Coronary artery (tissue), 2 donors: Measurements from ENCODE around the gene PSMG3.
A peak's percentile ranks its signal among the peaks of the same experiment; 100 is the strongest.

Experiments used
- DNase-seq: peaks from one replicate; pipeline ENCODE4 v3.0.0-alpha.2; 2017; ENCODE audit warnings: low spot score
- H3K27ac ChIP-seq, 2 donors: fragments of 200-600 bp; sonication (generic); one replicate each; pipeline ENCODE4 v1.5.1; 2016 to 2019
- H3K4me3 ChIP-seq: fragments of 200-600 bp; sonication (generic); 2 replicates; pipeline ENCODE4 v1.5.1; 2016; ENCODE audit warnings: mild to moderate bottlenecking, moderate library complexity
- CTCF ChIP-seq: fragments of 200-600 bp; sonication (generic); IDR thresholded peaks from one replicate; pipeline ENCODE4 v1.5.1; 2019; ENCODE audit warnings: antibody characterized with exemption

PSMG3 gene

DNA sequence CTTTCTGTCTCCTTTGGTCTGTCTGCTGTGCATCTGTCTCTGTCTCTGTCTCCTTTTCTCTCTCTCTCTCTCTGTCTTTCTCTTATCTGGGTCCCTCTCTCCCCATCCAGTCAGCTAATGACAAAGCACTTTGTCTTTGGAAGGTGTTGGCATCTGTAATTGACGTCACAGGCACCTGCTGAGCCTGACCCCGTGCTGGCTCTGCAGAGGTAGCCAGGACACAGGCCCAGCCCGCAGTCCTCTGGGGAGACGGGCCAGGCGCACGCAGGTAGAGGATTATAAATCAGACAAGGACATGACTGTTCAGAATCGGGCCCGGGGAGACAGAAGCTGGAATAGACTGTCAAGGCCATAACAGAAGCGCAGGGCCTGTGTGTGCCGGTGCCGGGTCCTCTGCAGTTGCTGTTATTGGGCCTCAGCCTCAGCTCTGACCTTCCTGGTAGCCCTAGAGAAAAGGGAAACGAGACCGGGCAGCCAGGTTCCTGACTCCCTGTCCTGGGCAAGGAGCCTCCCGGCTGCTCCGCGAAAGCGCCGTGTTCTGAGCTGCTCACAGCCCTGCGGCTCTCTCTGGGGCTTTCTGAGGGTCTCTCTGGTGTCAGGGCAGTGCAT, 10.7 kb upstream of the PSMG3 start:
- DNase-seq: no peak
- H3K4me3 ChIP-seq: no peak overlapping the region
- no peak for TF ChIP-seq CTCF
- H3K27ac ChIP-seq: no peak overlapping the region

- peak; percentile 74 for TF ChIP-seq CTCF
- Histone ChIP-seq H3K27ac (no peak overlapping the region), H3K4me3 (no peak overlapping the region)
- DNase-seq: no peak
Measured at GRCh38 chr7:1579481-1580421, 9.9 kb upstream of the PSMG3 start.

DNA sequence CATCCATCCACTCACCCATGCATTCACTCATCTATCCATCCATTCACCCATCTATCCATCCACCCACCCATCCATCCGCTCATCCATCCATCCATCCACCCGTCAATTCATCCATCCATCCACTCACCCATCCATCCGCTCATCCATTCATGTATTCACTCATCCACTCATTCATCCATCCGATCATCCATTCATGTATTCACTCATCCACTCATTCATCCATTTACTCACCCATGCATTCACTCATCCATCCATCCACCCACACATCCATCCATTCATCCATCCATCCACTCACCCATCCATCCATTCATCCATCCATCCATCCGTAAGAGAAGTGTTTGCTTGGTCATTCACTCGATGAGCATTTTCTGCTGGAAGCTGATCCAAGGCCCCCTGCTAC, 8.7 kb upstream of the PSMG3 start:
- no peak for DNase-seq
- no peak for TF ChIP-seq CTCF
- H3K27ac ChIP-seq: no peak overlapping the region
- H3K4me3 ChIP-seq: no peak overlapping the region

DNA sequence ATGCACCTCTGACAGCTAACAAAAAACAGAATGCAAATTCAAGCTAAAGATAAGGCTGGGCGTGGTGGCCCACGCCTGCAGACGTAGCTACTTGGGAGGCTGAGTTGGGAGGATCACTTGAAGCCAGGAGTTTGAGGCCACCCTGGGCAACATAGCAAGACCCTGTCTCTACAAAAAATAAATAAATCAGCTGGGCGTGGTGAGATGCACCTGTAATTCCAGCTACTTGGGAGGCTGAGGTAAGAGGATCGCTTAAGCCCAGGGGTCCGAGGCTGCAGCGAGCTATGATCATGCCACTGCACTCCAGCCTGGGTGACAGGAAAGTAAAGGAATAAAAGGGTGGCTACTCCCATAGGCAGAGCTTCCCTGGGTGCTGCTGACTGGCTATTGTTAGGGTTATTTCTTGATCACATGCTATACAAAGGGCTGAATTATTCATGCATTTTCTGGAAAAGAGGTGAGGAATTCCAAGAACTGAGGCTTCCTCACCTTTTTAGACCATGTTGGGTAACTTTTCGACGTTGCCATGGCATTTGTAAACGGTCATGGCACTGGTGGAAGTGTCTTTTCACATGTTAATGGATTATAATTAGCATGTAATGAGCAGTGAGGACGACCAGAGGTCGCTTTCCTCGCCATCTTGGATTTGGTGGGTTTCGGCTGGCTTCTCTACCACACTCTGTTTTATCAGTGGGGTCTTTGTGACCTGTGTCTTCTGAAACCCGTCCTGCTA, 6.9 kb upstream of the PSMG3 start:
- no peak for DNase-seq
- no peak for TF ChIP-seq CTCF
- Histone ChIP-seq H3K27ac (no peak overlapping the region), H3K4me3 (no peak overlapping the region)

DNA sequence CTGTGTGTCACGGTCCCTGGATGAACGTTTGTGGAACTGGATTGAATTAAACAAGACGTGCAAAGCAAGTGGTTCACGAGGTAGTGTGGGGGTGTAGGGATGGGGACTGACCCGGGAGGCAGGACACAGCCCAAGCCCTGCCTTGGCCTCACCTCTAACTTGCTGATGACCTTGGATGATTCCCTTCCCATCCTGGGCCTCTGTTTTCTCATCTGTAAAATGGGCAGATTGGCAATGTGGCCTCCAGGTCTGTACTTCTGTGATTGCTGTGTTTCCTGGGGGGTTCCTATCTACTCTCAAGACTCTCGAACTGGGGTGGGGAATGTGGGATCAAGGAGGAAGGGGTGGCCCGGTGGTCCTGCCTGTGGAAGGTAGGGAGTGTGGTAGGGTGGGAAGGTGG, 6.0 kb upstream of the PSMG3 start:
- Histone ChIP-seq H3K27ac (no peak overlapping the region), H3K4me3 (no peak overlapping the region)
- no peak for TF ChIP-seq CTCF
- no peak for DNase-seq

DNA sequence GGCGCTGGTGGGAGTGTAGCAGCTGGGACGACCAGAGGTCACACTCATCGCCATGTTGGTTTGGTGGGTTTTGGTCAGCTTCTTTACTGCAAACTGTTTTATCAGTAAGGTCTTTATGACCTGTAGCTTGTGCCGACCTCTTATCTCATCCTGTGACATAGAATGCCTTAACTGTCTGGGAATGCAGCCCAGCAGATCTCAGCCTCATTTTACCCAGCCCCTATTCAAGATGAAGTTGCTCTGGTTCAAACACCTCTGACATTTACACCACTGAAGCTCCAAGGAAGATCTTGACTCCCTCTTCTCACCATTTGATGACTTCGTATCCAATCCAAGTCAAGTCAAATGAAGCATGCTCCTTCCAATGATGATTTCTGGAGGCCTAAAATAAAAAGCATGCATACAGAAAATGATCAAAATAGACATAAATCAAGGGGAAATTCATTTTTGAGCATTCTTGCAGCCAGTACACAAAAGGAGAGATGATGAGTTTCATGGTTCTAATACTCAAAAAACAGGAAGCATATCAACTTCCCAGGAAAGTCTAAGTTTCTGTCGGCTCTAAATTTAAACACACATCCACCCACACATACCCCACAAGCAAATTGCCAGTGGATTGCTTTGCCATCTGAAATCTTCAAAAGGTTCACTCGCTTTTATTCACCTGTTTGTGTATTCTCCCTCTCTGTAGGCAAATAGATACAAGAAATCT, 2.4 kb upstream of the PSMG3 start:
- TF ChIP-seq CTCF: no peak
- H3K27ac ChIP-seq: peak overlapping the region in 1 of 2 donors; percentile 54
- no peak for DNase-seq
- peak overlapping the region; percentile 98 for H3K4me3 ChIP-seq
